GM12891 (cell line): Measurements from ENCODE around the gene GARIN5A.
"Not testable (repeated sequence)": the region's sequence is repeated elsewhere in the genome, so short reads cannot be mapped to it uniquely, and the experiment has no call there.

Experiments
- DNase-seq: peaks from one replicate; pipeline ENCODE4 v3.0.0; 2011; ENCODE audit warnings: low spot score; ENCODE audit not compliant: insufficient read length
- FAIRE-seq: peaks from 2 replicates; lab custom pipeline; 2011; peaks lifted over from hg19 to GRCh38; lab: Jason Lieb, UNC
- PAX5 ChIP-seq: IDR thresholded peaks from 2 replicates; pipeline ENCODE4 v1.6.1; 2011; ENCODE audit warnings: low read length, moderate library complexity, mild to moderate bottlenecking; ENCODE audit not compliant: insufficient read depth, severe bottlenecking
- POLR2A ChIP-seq: IDR thresholded peaks from 2 replicates; pipeline ENCODE4 v1.6.1; 2011; ENCODE audit warnings: low read depth, low read length, control low read depth
- POLR2AphosphoS5 ChIP-seq: IDR thresholded peaks from 2 replicates; pipeline ENCODE4 v1.6.1; 2011; ENCODE audit warnings: low read depth, low read length, control low read depth
- POU2F2 ChIP-seq: IDR thresholded peaks from 2 replicates; pipeline ENCODE4 v1.6.1; 2011; ENCODE audit warnings: low read depth, mild to moderate bottlenecking, control low read depth, low read length, moderate library complexity
- SPI1 ChIP-seq: IDR thresholded peaks from 2 replicates; pipeline ENCODE4 v1.6.1; 2011; ENCODE audit warnings: low read depth, low read length, control low read depth
- TAF1 ChIP-seq: IDR thresholded peaks from 2 replicates; pipeline ENCODE4 v1.6.1; 2011; ENCODE audit warnings: low read depth, low read length, control low read depth

Gene GARIN5A

GRCh38 chr19:50457300-50457699 is 19.3 kb downstream of the GARIN5A start:
- no peak for TF ChIP-seq POLR2A
- FAIRE-seq: no peak
- no peak for DNase-seq

- TF ChIP-seq PAX5: no peak
- TF ChIP-seq TAF1: no peak
- FAIRE-seq: no peak
- DNase-seq: no peak
Observed at GRCh38 chr19:50455992-50456391, 20.7 kb downstream of the GARIN5A start.

GRCh38 chr19:50453243-50453642 is 23.4 kb downstream of the GARIN5A start:
- DNase-seq: no peak

GRCh38 chr19:50451223-50451534 is 25.5 kb downstream of the GARIN5A start:
- DNase-seq (no peak), FAIRE-seq (no peak)
- no peak for TF ChIP-seq SPI1
- TF ChIP-seq TAF1: no peak
- TF ChIP-seq POLR2A: no peak
- TF ChIP-seq PAX5: no peak
- no peak for TF ChIP-seq POU2F2
- no peak for TF ChIP-seq POLR2AphosphoS5

More at GRCh38 chr19:50453243-50453642, 23.4 kb downstream of the GARIN5A start:
- TF ChIP-seq PAX5 (no peak), TAF1 (no peak), POLR2AphosphoS5 (no peak), POU2F2 (no peak), SPI1 (no peak), POLR2A (no peak)
- no peak for FAIRE-seq

- FAIRE-seq (no peak), DNase-seq (no peak)
- TF ChIP-seq POU2F2 (no peak), PAX5 (no peak), TAF1 (no peak), POLR2AphosphoS5 (no peak), POLR2A (no peak), SPI1 (no peak)
Observed at GRCh38 chr19:50450369-50451222, 26.1 kb downstream of the GARIN5A start.

- no peak for FAIRE-seq
- TF ChIP-seq SPI1: no peak
- no peak for TF ChIP-seq POU2F2
- TF ChIP-seq POLR2AphosphoS5: no peak
- TF ChIP-seq PAX5: no peak
- no peak for TF ChIP-seq TAF1
- TF ChIP-seq POLR2A: no peak
- DNase-seq: no peak
Observed at GRCh38 chr19:50449236-50449899, 27.3 kb downstream of the GARIN5A start.

GRCh38 chr19:50447750-50448149 is 28.9 kb downstream of the GARIN5A start:
- FAIRE-seq (no peak), DNase-seq (no peak)
- TF ChIP-seq PAX5: no peak

GRCh38 chr19:50447053-50447452 is 29.6 kb downstream of the GARIN5A start:
- DNase-seq (no peak), FAIRE-seq (no peak)
- no peak for TF ChIP-seq POU2F2
- TF ChIP-seq TAF1: no peak
- no peak for TF ChIP-seq PAX5
- TF ChIP-seq POLR2AphosphoS5: no peak
- no peak for TF ChIP-seq POLR2A
- TF ChIP-seq SPI1: no peak

- DNase-seq (no peak), FAIRE-seq (no peak)
- TF ChIP-seq SPI1 (no peak), TAF1 (no peak), PAX5 (no peak), POLR2A (no peak), POU2F2 (no peak), POLR2AphosphoS5 (no peak)
Observed at GRCh38 chr19:50444059-50444458, 32.6 kb downstream of the GARIN5A start.

GRCh38 chr19:50439130-50439529 is 37.5 kb downstream of the GARIN5A start:
- not testable (repeated sequence) for DNase-seq, FAIRE-seq

- TF ChIP-seq PAX5 (no peak), POLR2AphosphoS5 (no peak), POU2F2 (no peak), TAF1 (no peak), SPI1 (no peak), POLR2A (no peak)
- no peak for DNase-seq
- FAIRE-seq: no peak
Observed at GRCh38 chr19:50437862-50438449, 38.7 kb downstream of the GARIN5A start.
